H4 (cell line): ENCODE measurements around the gene OSGEP. TPM values are rescaled to one million over a fixed set of nuclear protein-coding genes. Genes with fewer than 3 reads are reported as not detected.
"Not testable (repeated sequence)": the region's sequence is repeated elsewhere in the genome, so short reads cannot be mapped to it uniquely, and the experiment has no call there.

ENCODE experiments used
- DNase-seq: peaks from one replicate; pipeline ENCODE4 v3.0.0-alpha.2; 2015; ENCODE audit warnings: low spot score
- total RNA-seq: library from RNA; depleted of rRNA; stranded (reverse); fragments of >200 nt; shearing (Covaris generic); gene quantifications from 2 replicates; pipeline ENCODE4 v1.2.3, GENCODE V29; 2014

OSGEP gene
- total RNA-seq, 1 experiment from 2014 or later = 83.2 TPM

DNA sequence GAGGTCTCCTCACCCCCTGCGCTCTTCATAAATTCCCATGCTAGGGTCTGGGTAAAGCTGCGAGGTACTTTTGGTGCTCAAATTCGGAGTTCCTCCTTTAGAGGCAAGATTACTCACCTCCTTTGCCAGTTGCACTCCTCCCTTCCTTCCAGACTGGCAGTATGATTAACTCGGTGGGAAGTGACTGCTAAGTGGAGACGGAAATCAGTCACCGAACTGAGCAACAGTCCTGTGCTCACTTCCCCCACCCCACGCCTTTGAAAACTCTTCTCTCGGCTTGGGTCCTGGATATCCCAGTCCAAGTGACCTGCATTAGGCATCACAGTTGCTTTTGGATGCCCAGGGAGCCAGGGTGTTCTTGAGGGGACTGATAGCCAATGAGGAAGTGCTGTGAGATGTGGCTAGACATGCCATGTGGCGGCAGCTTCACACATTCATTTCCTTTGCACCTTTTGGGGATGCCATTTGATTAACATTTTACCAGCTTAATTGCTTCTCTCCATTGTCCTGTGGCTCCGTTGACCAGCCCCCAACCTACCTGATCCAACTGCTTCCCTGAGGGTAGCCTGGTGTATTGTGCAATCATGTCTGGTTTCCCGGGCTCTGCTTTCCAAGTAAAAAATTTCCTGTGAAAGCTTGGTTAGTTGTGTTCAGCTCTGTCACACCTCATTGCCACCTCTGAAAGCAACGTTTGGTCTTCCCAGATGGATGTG lies 15.4 kb upstream of the OSGEP start:
- DNase-seq = peak; percentile 43

DNA sequence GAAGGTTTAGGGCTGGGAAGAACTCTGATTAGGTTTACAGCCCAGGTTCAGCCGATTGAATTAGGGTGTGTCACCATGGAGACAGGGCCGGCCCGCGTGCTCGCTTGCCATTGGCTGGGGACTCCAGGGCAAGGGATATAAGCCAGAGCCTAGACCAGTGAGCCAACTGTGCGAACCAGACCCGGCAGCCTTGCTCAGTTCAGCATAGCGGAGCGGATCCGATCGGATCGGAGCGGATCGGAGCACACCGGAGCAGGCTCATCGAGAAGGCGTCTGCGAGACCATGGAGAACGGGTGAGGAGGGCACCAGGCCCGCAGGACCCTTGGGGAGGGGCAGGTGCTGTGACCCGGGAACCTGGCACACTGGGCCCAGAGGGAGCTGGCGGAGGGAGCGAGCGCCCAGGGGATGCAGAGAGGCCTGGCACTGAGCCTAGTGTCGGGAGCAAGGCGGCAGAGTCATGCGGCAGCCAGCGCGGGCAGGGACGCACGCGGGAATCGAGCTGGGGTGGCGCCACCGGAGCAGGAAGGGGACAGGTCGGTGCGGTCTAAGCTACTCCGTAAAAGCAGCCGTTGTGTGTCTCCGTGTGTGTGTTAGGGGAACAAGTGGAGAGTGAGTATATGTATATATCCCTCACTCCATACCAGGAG lies 14.8 kb upstream of the OSGEP start, which contains the start of gene PNP:
TSS of gene PNP (plus strand) at position 165 of the 648 bp plus-strand sequence. CDS start at position 284, 119 bp downstream.
- peak; percentile 82 for DNase-seq

DNA sequence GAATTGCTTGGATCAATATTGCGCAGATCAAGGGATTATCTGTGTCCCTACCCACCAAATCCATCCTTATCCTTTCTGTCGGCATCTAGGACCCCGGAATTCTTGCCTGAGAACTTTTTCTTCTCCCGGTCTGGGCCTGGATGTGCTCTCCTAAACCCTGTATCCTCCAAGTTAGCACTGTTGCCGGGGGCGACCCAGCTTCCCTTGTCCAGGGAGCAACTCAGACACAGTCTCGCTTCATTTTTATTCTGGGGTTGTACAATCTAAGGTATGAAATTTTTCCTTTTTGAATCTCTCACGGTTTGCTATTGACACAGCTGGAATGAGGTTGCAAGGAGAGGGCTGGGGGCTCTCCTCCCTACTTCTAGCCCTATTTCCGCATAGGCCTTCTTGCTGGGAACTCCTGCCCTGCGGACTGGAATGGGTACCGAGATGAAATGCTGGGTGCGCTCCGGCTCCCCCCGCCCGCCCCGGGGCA lies 14.2 kb upstream of the OSGEP start:
- DNase-seq = no peak

DNA sequence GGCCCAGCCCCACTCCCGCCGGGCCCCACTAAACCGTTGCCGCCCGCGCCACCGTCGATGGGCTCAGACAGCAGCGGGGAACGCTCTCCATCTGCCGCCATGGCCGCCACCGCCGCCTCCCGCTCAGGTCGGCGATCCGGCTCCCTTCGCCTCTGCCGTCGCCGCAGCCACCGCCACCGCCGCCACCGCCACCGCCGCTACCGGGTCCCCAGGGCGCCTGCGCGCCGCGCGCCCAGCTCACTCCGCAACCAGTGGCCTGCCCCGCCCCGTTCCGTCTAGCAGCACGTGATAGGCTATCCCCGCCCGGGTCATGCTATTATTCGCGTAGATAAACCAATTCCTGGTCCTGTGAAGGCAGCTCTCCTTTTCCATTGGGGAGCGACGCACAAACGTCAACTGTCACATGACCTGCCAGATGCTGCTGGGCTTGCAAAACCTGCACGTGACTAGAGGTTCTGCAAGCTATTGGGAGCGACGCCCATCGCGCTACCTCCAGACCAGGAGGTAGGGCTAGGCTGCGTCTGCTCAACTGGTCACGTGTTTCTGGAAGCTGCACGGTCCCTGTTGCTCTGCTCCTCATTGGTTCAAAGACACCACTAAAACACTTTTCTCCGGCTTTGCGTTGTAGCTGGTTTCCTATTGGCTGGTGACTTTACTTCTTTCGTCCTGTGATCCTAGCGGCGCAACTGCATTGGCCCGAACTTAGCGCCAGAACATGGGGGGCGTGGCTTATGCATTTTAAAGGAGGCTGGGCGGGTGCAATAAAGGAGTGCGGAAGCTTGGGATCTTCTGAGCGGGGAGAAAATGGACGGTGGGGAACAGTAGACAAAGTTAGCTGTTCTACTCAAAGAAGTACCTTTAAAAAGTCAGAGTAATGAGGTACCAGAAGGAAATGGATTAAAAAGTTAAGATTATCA lies 6.9 kb upstream of the OSGEP start, which contains the start of gene PIP4P1:
TSS of gene PIP4P1 (minus strand) at position 210 of the 917 bp plus-strand sequence. CDS start at position 101, 109 bp downstream.
- DNase-seq = peak; percentile 100

DNA sequence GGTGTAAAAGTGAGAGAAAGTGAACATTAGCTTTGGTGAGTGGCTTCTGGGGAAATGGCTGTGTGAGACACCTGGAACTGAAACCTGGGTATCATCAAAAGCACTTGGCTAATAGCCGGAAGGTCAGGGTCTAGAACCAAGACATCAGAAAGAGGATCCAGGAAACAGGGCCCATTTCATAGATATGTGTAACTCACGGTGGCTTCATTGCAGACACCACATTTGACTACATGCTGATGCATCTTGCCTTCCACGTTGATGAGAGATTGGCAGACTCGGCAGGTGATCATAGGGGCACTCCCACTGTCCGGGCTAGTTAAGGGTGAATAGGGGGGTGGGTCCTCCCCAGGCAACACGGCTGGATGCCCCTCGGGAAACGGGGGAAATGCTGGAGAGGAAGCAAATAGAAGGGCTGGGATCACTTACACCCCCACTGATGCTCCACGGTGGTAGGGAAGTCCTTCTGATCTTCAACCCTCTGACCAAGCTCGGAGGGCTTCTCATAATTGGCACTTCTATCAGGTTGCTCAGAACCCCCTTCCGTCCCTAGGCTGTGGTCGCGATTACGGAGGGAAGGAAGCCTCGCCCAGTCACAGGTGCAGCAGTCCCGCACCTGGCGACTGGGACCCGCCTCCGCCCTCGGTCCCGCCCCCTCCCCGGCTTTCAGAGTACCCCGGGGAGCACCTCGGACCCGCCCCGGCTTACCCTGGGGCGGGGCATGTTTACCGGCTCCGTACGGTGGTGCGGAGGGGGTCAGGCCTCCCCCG lies 6.0 kb upstream of the OSGEP start:
- DNase-seq = no peak

DNA sequence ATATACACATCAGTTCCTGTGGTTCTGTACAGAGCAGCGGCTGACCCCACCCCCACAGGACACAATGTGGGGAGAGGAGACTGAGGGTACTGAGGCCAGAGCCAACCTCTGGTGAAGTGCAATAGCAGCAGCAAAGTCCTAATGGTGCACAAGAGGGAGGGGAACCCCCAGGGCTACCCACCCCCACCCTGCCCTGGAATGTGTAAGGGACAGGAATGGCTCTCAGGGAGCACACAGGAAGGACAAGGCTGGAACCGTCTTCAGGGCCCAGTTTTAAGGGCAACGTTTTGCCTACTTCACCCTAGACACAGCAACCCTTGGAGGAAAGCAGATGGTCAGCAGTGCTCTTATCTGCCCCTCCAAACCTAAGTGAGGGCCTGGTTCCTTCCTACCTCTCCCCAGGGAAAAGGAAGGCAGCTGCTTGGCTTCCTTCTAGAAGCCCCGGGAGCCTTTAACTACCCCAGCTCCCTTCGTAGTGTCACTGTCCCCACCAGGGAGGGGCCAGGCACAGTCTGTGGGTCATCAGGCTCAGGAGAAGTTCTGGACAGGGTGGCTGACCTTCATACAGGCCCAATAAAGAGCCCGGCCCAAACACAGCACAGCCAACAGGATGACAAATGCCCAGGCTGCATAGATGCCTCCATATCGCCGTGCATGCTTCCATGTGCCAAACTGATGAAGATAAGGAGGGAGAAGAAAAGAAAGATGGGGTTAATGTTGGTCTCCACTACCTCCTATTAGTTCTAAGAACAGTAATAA lies 3.6 kb upstream of the OSGEP start:
- DNase-seq = no peak

DNA sequence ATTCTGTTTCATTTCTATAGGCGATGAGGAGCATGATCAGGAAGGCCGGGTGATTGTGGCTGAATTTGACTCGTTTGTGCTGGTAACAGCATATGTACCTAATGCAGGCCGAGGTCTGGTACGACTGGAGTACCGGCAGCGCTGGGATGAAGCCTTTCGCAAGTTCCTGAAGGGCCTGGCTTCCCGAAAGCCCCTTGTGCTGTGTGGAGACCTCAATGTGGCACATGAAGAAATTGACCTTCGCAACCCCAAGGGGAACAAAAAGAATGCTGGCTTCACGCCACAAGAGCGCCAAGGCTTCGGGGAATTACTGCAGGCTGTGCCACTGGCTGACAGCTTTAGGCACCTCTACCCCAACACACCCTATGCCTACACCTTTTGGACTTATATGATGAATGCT lies 2.4 kb upstream of the OSGEP start:
- DNase-seq = no peak

DNA sequence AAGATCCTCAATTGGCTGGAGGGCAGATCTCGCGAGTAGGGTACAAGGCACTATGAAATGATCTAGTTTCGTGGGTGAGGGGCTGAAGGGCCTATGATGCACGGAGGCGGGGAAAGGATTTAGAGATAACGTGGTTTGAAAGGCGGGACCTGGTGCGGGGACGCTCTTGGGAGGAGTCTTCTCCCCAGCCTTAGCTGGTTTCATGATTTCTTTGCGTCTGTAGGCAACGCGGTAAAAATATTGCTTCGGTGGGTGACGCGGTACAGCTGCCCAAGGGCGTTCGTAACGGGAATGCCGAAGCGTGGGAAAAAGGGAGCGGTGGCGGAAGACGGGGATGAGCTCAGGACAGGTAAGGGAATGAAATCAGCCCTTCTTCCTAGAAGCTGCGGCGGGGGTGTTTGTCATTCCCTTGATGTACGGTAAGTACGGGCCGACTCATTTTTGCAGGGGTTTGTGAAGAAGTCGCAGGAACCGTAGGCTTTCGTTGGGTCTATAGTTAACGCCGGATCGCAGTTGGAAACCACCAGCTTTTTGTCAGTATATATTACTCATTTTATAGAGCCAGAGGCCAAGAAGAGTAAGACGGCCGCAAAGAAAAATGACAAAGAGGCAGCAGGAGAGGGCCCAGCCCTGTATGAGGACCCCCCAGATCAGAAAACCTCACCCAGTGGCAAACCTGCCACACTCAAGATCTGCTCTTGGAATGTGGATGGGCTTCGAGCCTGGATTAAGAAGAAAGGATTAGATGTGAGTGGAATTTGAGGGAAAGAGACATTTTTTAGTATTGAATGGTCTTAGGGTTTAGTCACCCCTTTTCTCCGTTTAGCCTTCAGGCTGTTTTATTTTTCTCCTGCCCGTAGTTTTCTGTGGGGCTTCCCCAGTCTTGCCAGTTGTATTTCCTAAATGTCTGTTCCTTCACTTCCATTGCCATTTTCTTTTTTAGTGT lies 1.0 kb upstream of the OSGEP start:
- no peak for DNase-seq

DNA sequence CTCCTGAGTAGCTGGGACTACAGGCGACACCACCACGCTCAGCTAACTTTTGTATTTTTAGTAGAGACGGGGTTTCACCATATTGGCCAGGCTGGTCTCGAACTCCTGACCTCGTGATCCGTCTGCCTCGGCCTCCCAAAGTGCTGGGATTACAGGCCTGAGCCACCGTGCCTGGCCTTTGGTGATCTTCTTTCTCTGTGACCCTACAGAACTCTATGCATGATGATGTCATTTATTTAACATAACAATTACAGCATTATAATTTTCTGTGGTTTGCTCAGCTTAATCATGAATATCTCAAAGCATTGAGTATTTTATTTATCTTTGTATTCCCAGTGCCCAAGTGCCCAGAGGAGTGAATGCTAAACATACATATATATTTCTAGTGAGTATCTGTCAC lies 1.8 kb downstream of the OSGEP start:
- DNase-seq = not testable (repeated sequence)

DNA sequence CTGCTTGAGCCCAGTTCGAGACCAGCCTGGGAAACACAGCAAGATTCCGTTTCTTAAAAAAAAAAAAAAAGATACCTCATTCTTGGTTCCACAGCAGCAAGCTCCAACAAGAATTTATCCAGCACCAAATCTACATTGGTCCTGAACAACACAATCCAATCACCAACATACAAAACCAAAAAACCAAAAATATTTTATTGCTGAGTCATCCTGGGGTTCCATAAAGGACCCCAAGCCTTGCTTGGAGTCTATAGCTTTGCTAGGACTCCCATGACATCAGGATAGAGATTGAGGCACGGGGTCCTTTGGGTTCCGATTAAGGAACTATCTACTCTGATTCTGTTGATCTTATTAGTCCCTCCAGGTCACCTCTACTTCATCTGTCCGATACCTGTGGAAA lies 7.7 kb downstream of the OSGEP start:
- DNase-seq = no peak

DNA sequence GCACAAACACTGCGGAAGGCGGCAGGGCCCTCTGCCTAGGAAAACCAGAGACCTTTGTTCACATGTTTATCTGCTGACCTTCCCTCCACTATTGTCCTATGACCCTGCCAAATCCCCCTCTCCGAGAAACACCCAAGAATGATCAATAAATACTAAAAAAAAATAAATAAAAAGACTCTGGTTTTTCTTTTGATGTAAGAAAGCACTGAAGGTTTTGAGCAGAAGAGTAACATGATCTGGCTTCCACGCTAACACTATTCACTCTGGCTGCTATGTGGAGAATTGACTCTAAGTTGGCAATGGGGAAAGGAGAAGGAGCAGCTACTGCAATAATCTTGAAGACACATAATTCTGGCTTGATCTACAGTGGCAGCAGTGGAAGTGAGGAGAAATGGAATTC lies 11.0 kb downstream of the OSGEP start:
- not testable (repeated sequence) for DNase-seq

DNA sequence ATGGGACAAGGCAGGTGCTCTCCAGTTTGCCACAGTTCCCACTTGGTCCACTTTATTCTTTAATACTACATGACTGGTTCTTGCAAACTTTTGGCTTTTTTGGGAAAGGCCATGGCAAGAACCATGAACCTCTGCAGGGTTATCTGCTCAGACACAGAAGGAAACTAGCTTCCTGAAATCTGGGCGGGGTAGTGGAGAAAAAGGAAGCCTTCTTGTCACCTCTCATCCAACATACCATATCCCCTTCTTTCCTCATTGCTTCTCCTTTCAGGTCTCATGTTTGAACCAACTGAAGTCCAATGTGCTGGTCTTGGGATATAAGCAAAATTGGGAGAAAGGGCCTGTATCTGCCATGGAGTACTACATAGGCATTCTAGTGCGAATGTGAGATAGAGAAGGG lies 13.2 kb downstream of the OSGEP start:
- DNase-seq = no peak

DNA sequence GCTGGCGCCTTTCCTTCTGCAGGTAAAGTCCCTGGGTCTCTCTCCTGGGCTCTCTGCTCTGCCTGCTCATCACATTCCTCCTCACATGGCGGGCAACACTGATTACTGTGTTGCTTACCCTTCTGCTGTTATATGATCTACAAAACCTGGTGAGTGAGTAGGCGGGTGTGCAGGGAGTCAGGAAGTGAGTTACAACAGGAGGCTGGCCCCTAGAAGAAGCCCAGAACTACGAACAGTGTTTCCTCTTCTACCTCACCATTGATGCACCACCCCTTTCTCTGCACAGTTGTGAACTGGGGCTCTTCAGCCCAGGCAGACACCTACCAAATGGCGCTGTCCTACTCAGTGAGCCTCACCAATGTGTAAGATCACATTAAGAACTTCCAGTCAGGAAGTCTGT lies 13.7 kb downstream of the OSGEP start:
- DNase-seq = no peak

DNA sequence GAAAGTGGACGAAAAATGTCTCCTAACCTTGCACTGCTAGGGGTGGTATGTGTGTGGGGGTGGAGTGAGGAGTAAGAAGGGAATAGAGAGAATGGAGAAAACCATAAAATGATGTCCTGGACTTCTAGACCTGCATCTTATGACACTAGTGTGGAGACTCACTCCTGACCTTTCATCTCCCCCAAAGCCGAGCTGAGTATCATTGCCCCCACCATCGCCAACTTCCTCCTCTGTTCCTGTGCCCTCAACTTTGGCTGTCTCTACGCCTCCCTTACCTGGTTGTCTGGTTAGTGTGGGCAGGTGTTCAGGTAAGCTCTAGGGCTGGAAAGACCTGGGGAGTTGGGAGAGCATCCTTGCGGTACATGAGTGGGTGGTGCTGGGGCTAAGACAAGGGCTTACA lies 14.1 kb downstream of the OSGEP start:
- DNase-seq = no peak

DNA sequence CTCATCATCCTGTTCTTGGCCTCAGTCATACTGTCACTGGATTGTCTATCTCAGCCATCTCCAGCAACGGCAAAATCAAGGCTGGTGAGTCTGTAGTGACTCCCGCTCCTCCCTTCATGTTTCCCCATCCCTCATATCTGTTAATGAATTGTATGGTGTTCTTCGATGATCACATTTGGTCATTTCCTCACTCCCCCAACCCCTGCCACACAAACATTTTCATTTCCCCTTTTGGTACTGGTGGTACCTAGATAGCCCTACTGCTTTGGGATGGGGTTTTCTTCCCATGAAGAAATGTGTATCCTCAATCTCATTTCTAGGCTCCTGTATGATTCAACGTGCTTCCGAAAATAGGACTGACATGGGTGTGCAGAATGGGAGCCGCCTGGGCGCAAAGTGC lies 15.9 kb downstream of the OSGEP start:
- DNase-seq = no peak

DNA sequence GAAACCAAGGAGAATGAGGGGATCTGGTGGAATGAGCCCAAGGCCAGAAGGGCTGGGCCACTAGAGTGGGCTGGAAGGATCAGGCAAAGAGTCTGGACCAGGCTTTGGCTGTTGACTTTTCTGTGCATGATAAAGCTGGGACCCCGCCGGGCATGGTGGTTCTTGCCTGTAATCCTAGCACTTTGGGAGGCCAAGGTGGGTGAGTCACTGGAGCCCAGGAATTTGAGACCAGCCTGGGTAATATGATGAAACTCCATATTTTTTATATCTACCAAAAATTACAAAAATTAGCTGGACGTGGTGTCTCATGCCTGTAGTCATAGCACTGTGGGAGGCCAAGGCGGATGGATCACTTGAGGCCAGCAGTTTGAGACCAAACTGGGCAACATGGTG lies 18.3 kb downstream of the OSGEP start:
- DNase-seq = no peak

DNA sequence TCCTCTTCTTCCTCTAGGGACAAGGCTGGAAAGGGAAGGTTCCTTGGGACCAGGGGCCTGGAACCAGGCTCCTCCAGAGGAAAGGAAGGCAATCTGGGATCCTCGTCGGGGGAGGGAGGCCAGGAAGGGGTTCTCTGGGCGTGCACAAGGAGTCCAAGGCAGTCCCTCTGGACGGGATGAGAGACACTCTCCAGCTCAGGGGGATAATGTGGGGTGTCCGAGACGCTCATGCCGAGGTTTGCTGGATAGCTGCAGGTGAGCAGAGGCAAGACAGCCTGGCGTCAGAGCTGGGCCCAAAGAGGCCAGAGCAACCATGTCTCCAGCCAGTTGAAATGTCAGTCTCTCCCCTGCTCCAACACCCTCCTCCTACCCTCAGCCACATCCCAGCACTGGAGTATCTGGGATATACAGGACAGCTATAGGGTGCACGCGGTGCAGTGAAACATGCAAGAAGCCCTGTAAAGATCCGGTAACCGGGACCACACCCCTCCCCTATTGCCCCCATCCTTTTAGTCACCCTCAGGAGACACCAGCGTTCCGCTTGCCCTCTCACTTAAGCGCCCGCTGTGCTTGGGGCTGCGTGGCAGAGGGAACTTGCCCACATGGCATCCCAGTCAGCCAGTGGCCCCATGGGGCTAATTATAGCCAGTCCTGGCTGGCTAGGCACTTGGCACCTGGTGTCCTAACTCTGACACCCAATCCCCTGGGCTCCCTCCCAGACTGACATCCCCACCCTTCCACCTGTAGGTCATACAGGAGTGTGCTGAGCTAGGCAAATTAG lies 18.8 kb downstream of the OSGEP start, which contains the start of gene KLHL33:
TSS of gene KLHL33 (minus strand) at position 585 of the 781 bp plus-strand sequence. CDS start at position 230, 355 bp downstream.
- no peak for DNase-seq
